ENCODE data around the gene ENAH.

GRCh38 chr1:225627304-225627947 is 25.5 kb downstream of the ENAH start:
- no peak for TF ChIP-seq CTCF (IDR thresholded peaks at IDR 0.05; ENCODE audit: low read length)
- TF ChIP-seq EZH2 (IDR thresholded peaks at IDR 0.05; ENCODE audit: borderline replicate concordance, low read length) = no peak
